ENCODE results near the gene UCHL5. TPM values are rescaled to one million over a fixed set of nuclear protein-coding genes. Genes with fewer than 3 reads are reported as not detected.
A peak's percentile ranks its signal among the peaks of the same experiment; 100 is the strongest.

Gene UCHL5
- total RNA-seq, 1 experiment from 2014 or later, result 100 TPM

DNA sequence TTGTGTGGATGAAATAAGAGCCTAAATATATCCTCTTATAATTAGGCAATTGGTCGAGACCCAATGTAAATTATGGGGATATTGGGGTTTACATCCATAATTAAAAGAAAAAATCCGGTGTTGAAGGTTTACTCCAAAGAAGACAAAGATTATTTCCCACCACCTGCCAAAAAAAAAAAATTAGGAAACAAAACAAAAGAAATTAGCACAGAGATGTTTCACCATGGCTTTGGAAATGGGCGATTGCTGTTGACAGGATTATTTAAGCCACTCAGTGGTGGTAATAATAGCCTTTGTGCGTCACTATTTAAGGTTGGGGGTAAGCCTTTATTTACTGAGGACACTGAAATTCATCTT is 46.6 kb upstream of the UCHL5 start:
- CTCF ChIA-PET, result no interaction called here
- peak overlapping the region; percentile 74 for H3K4me3 ChIP-seq (ENCODE audit: low read depth, low read length, poor library complexity, severe bottlenecking)
- BruUV-seq (replicated peaks), result no TSS peak
- H3K27ac ChIP-seq (ENCODE audit: low read depth, low read length, poor library complexity, severe bottlenecking), result peak overlapping the region; percentile 75
- TF ChIP-seq EZH2 (IDR thresholded peaks at IDR 0.05; ENCODE audit: borderline replicate concordance, low read depth, low read length, poor library complexity, severe bottlenecking), result no peak
- TF ChIP-seq, protein P1, sequence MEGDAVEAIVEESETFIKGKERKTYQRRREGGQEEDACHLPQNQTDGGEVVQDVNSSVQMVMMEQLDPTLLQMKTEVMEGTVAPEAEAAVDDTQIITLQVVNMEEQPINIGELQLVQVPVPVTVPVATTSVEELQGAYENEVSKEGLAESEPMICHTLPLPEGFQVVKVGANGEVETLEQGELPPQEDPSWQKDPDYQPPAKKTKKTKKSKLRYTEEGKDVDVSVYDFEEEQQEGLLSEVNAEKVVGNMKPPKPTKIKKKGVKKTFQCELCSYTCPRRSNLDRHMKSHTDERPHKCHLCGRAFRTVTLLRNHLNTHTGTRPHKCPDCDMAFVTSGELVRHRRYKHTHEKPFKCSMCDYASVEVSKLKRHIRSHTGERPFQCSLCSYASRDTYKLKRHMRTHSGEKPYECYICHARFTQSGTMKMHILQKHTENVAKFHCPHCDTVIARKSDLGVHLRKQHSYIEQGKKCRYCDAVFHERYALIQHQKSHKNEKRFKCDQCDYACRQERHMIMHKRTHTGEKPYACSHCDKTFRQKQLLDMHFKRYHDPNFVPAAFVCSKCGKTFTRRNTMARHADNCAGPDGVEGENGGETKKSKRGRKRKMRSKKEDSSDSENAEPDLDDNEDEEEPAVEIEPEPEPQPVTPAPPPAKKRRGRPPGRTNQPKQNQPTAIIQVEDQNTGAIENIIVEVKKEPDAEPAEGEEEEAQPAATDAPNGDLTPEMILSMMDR (conservative IDR thresholded peaks at IDR 0.05; ENCODE audit: low read depth, low read length), result no peak
- no peak for DNase-seq (ENCODE audit: low spot score)
- H3K9me3 ChIP-seq (ENCODE audit: low read depth, low read length, poor library complexity, severe bottlenecking), result no peaks in the 10 kb centered on the region
- intact Hi-C loops (cut with micrococcal nuclease; ENCODE audit: unreplicated experiment), result loop anchor here (1.0 kb wide), 1 partner anchor 16 kb away; no protein-coding TSS in a partner anchor
- POLR2A ChIA-PET (ENCODE audit: low non-redundant PET), result interaction anchor here (0.6 kb wide), 1 partner anchor 13 kb away, joined by 11 read pairs; no protein-coding TSS in a partner anchor
- peaks cover 11% of the 10 kb centered on the region for H3K4me1 ChIP-seq (ENCODE audit: insufficient read depth, low read length, poor library complexity, severe bottlenecking)
- no peaks in the 10 kb centered on the region for H3K27me3 ChIP-seq (replicated peaks; ENCODE audit: insufficient read depth, low read depth, low read length, poor library complexity)
- H3K36me3 ChIP-seq (ENCODE audit: insufficient read depth, low read length, poor library complexity, severe bottlenecking), result no peaks in the 10 kb centered on the region

DNA sequence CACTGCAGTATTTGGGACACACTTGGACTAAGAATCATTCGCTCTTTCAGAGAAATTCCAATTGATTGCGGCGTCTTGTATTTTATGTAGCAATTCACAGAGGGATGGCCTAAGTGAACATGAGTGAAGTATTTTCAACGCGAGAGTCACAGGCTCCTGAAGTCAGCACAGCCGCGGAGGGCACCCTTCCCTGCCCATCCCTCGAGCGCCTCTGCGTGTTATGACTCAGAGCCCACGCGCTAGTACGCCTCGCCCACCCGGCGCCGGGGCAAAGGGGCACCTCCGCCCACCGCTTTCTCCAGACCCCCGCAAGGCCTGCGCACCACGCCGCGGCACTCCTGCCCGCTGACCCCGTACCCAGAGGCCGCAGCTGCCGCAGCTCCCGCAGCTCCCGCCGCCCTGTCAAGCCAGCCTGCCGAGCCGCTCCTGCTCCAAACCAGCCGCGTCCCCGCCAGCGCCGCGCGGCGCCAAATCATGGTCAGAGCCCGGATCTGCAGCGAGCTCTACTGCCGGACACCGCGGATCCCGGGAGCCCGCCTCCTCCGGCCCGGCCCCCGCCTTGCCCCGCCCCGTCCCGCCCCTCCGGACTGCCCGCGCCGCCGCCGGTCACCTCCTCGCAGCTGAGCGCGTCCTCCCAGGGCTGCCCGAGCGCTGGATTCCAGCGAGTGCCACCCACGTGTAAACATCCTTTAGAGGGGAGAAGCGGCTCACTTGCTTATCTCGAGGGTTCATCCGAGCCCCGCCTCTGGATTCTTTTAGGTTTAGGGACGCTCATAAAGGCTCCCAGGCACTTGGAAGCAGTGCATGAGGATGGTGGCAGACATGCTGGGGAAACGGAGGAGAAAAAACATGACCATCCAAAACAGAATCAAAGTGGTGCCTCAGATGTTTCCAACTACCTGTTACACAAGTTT is 46.0 kb upstream of the UCHL5 start, which contains the start of gene GLRX2:
Gene GLRX2 (minus strand): TSS at position 508 of the 914 bp plus-strand sequence. CDS start 32 bp downstream, at position 476.
- intact Hi-C loops (cut with micrococcal nuclease; ENCODE audit: unreplicated experiment), result loop anchor here (1.0 kb wide), 1 partner anchor 16 kb away; no protein-coding TSS in a partner anchor
- no peak for TF ChIP-seq EZH2 (IDR thresholded peaks at IDR 0.05; ENCODE audit: borderline replicate concordance, low read depth, low read length, poor library complexity, severe bottlenecking)
- TF ChIP-seq, protein P1 (conservative IDR thresholded peaks at IDR 0.05; ENCODE audit: low read depth, low read length), result no peak
- Histone ChIP-seq H3K36me3 (ENCODE audit: insufficient read depth, low read length, poor library complexity, severe bottlenecking) (no peaks in the 10 kb centered on the region), H3K27ac (ENCODE audit: low read depth, low read length, poor library complexity, severe bottlenecking) (peak within 1 kb of the TSS; percentile 75), H3K4me3 (ENCODE audit: low read depth, low read length, poor library complexity, severe bottlenecking) (peak within 1 kb of the TSS; percentile 74), H3K4me1 (ENCODE audit: insufficient read depth, low read length, poor library complexity, severe bottlenecking) (peaks cover 11% of the 10 kb centered on the region), H3K27me3 (replicated peaks; ENCODE audit: insufficient read depth, low read depth, low read length, poor library complexity) (no peaks in the 10 kb centered on the region), H3K9me3 (ENCODE audit: low read depth, low read length, poor library complexity, severe bottlenecking) (no peaks in the 10 kb centered on the region)
- ChIA-PET CTCF (no interaction called here), POLR2A (ENCODE audit: low non-redundant PET) (interaction anchor here (0.5 to 0.6 kb wide), 2 partner anchors 12 to 589 kb away, joined by 3 to 11 read pairs; no protein-coding TSS in a partner anchor)
- DNase-seq (ENCODE audit: low spot score), result peak; percentile 89
- BruUV-seq (replicated peaks), result no TSS peak

DNA sequence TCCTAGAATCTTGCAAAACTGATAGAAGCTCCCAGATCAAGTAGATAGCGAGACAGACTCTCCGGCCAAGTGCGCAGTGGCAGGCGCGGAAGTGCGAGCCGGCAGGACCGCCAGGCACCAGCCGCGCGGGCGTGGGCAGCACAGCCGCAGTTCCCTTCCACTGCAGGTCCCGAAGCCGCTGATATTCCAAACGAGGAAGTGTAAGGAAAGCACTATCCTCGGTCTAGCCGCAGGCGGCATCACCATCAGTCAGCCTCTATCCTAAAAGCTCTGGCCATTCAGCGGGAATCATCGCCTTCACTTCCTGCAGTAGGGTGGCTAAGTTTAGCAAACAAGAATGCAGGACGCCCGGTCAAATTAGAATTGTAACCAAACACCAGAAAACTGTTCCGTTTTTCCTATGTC is 45.3 kb upstream of the UCHL5 start:
- intact Hi-C loops (cut with micrococcal nuclease; ENCODE audit: unreplicated experiment), result no loop called here
- BruUV-seq (replicated peaks), result no TSS peak
- peak overlapping the region; percentile 75 for H3K27ac ChIP-seq (ENCODE audit: low read depth, low read length, poor library complexity, severe bottlenecking)

More for the DNA sequence above, 45.3 kb upstream of the UCHL5 start:
- Histone ChIP-seq H3K4me3 (ENCODE audit: low read depth, low read length, poor library complexity, severe bottlenecking) (peak overlapping the region; percentile 74), H3K9me3 (ENCODE audit: low read depth, low read length, poor library complexity, severe bottlenecking) (no peaks in the 10 kb centered on the region), H3K27me3 (replicated peaks; ENCODE audit: insufficient read depth, low read depth, low read length, poor library complexity) (no peaks in the 10 kb centered on the region), H3K36me3 (ENCODE audit: insufficient read depth, low read length, poor library complexity, severe bottlenecking) (peaks cover under 1% of the 10 kb centered on the region), H3K4me1 (ENCODE audit: insufficient read depth, low read length, poor library complexity, severe bottlenecking) (peaks cover 11% of the 10 kb centered on the region)
- ChIA-PET CTCF (no interaction called here), POLR2A (ENCODE audit: low non-redundant PET) (no interaction called here)
- DNase-seq (ENCODE audit: low spot score), result peak; percentile 60
- TF ChIP-seq EZH2 (IDR thresholded peaks at IDR 0.05; ENCODE audit: borderline replicate concordance, low read depth, low read length, poor library complexity, severe bottlenecking), result no peak
- TF ChIP-seq, protein P1 (conservative IDR thresholded peaks at IDR 0.05; ENCODE audit: low read depth, low read length), result no peak

All from A673 (cell line).